ENCODE results near the gene STAC3.

DNA sequence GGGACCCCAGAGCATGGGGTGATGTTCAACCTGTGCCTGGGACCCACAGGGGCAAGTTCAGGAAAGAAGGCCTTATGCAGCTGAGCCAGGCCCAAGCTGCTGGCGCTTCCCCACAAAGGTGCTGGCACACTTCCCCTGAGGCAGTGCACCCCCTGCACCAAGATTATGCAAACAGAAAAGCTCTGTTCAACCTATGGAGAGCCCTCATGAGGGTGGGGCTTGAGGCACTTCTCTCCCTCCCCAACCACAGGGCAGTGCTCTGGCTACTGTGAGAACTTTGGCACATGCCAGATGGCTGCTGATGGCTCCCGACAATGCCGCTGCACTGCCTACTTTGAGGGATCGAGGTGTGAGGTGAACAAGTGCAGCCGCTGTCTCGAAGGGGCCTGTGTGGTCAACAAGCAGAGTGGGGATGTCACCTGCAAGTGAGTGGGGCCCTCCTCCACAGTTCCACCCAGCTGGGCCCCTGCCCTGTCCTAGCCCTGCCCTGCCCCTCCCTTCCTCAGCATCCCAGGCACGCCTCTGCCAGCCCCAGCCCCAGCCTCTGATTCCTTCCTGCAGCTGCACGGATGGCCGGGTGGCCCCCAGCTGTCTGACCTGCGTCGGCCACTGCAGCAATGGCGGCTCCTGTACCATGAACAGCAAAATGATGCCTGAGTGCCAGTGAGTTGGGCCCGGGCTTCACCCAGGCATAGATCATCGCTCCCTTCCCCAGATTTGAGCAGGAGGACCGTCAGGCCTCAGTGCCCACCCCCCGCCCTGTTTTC lies 39.9 kb downstream of the STAC3 start:
- TF ChIP-seq, protein P1, sequence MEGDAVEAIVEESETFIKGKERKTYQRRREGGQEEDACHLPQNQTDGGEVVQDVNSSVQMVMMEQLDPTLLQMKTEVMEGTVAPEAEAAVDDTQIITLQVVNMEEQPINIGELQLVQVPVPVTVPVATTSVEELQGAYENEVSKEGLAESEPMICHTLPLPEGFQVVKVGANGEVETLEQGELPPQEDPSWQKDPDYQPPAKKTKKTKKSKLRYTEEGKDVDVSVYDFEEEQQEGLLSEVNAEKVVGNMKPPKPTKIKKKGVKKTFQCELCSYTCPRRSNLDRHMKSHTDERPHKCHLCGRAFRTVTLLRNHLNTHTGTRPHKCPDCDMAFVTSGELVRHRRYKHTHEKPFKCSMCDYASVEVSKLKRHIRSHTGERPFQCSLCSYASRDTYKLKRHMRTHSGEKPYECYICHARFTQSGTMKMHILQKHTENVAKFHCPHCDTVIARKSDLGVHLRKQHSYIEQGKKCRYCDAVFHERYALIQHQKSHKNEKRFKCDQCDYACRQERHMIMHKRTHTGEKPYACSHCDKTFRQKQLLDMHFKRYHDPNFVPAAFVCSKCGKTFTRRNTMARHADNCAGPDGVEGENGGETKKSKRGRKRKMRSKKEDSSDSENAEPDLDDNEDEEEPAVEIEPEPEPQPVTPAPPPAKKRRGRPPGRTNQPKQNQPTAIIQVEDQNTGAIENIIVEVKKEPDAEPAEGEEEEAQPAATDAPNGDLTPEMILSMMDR (IDR thresholded peaks at IDR 0.05), result no peak
- TF ChIP-seq POLR2A (IDR thresholded peaks at IDR 0.05), result no peak

Measured in heart left ventricle (tissue), 13 donors.